SK-N-SH treated with all-trans-retinoic acid at 6 μM for 48 hours (cell line): ENCODE measurements around the gene RASA3.

Experiments
- ESRRG ChIP-seq: fragments of 250-450 bp; sonication (Bioruptor Pico); IDR thresholded peaks from 2 replicates; pipeline ENCODE4 v1.6.1; 2021; ENCODE audit warnings: mild to moderate bottlenecking
- PPARA ChIP-seq: fragments of 250-450 bp; sonication (Bioruptor Pico); IDR thresholded peaks from 2 replicates; pipeline ENCODE4 v1.5.0; 2020; ENCODE audit warnings: mild to moderate bottlenecking, borderline replicate concordance
- RARB ChIP-seq: fragments of 250-450 bp; sonication (Bioruptor Pico); IDR thresholded peaks from 2 replicates; pipeline ENCODE4 v1.8.0; 2021; ENCODE audit warnings: mild to moderate bottlenecking, moderate library complexity
- TOX ChIP-seq: fragments of 250-450 bp; sonication (Bioruptor Pico); IDR thresholded peaks from 2 replicates; pipeline ENCODE4 v1.8.0; 2021; ENCODE audit warnings: mild to moderate bottlenecking, moderate library complexity, borderline replicate concordance
- ZFP3 ChIP-seq: fragments of 250-450 bp; sonication (Bioruptor Pico); IDR thresholded peaks from 2 replicates; pipeline ENCODE4 v1.5.0; 2020; ENCODE audit warnings: mild to moderate bottlenecking, moderate library complexity
- ZFP30 ChIP-seq: fragments of 450-650 bp; formaldehyde crosslinking; IDR thresholded peaks from 2 replicates; pipeline ENCODE4 v1.5.0; 2022; ENCODE audit warnings: mild to moderate bottlenecking, moderate library complexity
- ZNF565 ChIP-seq: fragments of 450-650 bp; formaldehyde crosslinking; conservative IDR thresholded peaks from 2 replicates; pipeline ENCODE4 v1.5.0; 2020; ENCODE audit warnings: low read depth, mild to moderate bottlenecking, moderate library complexity
- ZNF70 ChIP-seq: fragments of 450-650 bp; formaldehyde crosslinking; IDR thresholded peaks from 2 replicates; pipeline ENCODE4 v1.5.0; 2020; ENCODE audit warnings: mild to moderate bottlenecking, moderate library complexity
- TF ChIP-seq, protein P1 (sequence below): fragments of 250-450 bp; sonication (Bioruptor Pico); IDR thresholded peaks from 2 replicates; pipeline ENCODE4 v1.8.0; 2020; ENCODE audit warnings: mild to moderate bottlenecking, moderate library complexity, borderline replicate concordance

DNA sequence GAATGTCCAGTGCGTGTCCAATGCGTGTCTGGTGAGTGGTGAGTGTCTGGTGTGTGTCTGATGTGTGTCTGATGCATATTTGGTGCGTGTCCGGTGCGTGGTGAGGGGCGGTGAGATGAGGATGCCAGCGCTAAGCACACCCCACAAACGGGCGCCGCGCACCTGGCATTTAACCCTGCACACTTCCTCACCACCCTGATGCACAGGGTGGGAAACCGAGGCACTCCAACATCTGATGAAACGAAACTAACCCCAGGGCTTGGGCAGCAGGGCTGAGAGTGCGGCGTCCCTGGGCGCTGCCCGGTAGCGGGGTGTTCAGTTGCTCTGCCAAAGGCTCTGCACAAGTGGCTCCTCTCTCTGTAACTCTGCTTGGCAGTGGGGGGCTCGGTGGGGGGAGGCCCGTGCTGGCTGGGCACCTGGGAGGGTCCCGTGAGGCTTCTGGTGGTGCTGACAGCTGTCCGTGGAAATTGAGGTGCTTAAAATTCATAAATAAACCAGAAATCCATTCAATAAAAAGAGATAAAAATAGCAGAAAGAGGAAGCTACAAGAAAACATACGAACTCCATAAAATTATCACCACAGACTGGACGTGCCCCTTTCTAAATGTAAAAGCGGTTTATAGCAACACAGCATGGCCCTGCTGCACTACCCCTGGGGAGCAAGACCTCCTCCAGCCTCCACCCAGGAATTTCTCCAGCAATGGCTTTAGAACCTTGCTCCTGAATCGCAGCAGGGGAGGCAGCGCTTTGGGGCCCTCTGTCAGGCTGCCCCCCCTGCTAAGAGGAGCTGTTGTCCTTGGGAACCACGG is 76.0 kb downstream of the RASA3 start:
- TF ChIP-seq, protein P1, sequence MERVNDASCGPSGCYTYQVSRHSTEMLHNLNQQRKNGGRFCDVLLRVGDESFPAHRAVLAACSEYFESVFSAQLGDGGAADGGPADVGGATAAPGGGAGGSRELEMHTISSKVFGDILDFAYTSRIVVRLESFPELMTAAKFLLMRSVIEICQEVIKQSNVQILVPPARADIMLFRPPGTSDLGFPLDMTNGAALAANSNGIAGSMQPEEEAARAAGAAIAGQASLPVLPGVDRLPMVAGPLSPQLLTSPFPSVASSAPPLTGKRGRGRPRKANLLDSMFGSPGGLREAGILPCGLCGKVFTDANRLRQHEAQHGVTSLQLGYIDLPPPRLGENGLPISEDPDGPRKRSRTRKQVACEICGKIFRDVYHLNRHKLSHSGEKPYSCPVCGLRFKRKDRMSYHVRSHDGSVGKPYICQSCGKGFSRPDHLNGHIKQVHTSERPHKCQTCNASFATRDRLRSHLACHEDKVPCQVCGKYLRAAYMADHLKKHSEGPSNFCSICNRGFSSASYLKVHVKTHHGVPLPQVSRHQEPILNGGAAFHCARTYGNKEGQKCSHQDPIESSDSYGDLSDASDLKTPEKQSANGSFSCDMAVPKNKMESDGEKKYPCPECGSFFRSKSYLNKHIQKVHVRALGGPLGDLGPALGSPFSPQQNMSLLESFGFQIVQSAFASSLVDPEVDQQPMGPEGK (CRISPR knock-in tag), result no peak
- TF ChIP-seq ESRRG (CRISPR knock-in tag) (no peak), TOX (CRISPR knock-in tag) (no peak), ZFP3 (CRISPR knock-in tag) (no peak), RARB (CRISPR knock-in tag) (no peak), ZNF565 (CRISPR knock-in tag) (no peak), PPARA (no peak), ZNF70 (CRISPR knock-in tag) (no peak), ZFP30 (no peak)
